Measurements from ENCODE around the gene C10orf90. TPM values are rescaled to one million over a fixed set of nuclear protein-coding genes. Genes with fewer than 3 reads are reported as not detected.

The C10orf90 gene
- polyA plus RNA-seq, 3 donors = not detected

DNA sequence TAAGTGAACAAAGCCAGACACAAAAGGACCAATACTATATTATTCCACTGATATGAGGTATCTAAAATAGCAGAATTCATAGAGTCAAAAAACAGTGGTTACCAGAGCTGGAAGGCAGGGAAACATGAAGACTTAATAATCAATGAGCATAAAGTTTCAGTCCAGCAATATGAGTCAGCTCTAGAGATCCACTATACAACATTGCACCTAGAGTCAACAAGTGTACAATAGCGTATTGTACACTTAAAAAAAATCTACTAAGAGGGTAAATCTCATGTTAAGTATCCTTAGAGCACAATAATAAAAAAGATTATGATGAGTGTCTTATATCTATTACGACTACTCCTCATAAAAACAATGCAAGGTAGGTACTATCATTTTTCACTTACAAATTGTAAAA lies 36.1 kb downstream of the C10orf90 start:
- Histone ChIP-seq H3K9me3 (replicated peaks in 1 of 2; ENCODE audit: control insufficient read depth in 1 of 2, insufficient read depth in 1 of 2, low read length in 2 of 2) (peaks cover 0 to 2% of the 10 kb centered on the region in 2 donors), H3K4me2 (replicated peaks; ENCODE audit: extremely low read depth, low read length, poor library complexity, severe bottlenecking) (no peak overlapping the region), H4K20me1 (ENCODE audit: insufficient read depth, low read length) (no peaks in the 10 kb centered on the region), H3K4me3 (replicated peaks in 1 of 3; ENCODE audit: low read depth in 2 of 3, low read length in 3 of 3) (no peak overlapping the region), H3K79me2 (ENCODE audit: insufficient read depth, low read length) (no peaks in the 10 kb centered on the region), H2AFZ (ENCODE audit: insufficient read depth, low read depth, low read length, poor library complexity, severe bottlenecking) (no peak overlapping the region), H3K27me3 (ENCODE audit: control insufficient read depth in 2 of 2, insufficient read depth in 2 of 2, low read length in 2 of 2) (no peaks in the 10 kb centered on the region), H3K4me1 (ENCODE audit: control insufficient read depth in 1 of 2, insufficient read depth in 2 of 2, low read length in 2 of 2) (no peaks in the 10 kb centered on the region), H3K27ac (ENCODE audit: low read depth in 1 of 2, low read length in 2 of 2) (no peak overlapping the region), H3K36me3 (replicated peaks in 1 of 2; ENCODE audit: control insufficient read depth in 1 of 2, insufficient read depth in 2 of 2, low read length in 2 of 2) (no peaks in the 10 kb centered on the region), H3K9ac (ENCODE audit: insufficient read depth, low read length, poor library complexity, severe bottlenecking) (no peak overlapping the region)
- DNase-seq = no peak
- intact Hi-C loops (cut with micrococcal nuclease) = no loop called here
- Mint-ChIP-seq H3K4me3 (no peak overlapping the region), H3K4me1 (no peaks in the 10 kb centered on the region), H3K9me3 (peaks cover 0 to 10% (median 2%) of the 10 kb centered on the region in 7 donors), H3K36me3 (no peaks in the 10 kb centered on the region), H3K27ac (no peak overlapping the region), H3K27me3 (ENCODE audit: low read depth in 3 of 3) (peaks cover 0 to 8% (median 2%) of the 10 kb centered on the region in 3 donors)
- WGBS (ENCODE audit: insufficient coverage) = no CpG with 5 or more reads among the region's 2 CpGs
- TF ChIP-seq, protein P1, sequence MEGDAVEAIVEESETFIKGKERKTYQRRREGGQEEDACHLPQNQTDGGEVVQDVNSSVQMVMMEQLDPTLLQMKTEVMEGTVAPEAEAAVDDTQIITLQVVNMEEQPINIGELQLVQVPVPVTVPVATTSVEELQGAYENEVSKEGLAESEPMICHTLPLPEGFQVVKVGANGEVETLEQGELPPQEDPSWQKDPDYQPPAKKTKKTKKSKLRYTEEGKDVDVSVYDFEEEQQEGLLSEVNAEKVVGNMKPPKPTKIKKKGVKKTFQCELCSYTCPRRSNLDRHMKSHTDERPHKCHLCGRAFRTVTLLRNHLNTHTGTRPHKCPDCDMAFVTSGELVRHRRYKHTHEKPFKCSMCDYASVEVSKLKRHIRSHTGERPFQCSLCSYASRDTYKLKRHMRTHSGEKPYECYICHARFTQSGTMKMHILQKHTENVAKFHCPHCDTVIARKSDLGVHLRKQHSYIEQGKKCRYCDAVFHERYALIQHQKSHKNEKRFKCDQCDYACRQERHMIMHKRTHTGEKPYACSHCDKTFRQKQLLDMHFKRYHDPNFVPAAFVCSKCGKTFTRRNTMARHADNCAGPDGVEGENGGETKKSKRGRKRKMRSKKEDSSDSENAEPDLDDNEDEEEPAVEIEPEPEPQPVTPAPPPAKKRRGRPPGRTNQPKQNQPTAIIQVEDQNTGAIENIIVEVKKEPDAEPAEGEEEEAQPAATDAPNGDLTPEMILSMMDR (IDR thresholded peaks at IDR 0.05) = no peak

DNA sequence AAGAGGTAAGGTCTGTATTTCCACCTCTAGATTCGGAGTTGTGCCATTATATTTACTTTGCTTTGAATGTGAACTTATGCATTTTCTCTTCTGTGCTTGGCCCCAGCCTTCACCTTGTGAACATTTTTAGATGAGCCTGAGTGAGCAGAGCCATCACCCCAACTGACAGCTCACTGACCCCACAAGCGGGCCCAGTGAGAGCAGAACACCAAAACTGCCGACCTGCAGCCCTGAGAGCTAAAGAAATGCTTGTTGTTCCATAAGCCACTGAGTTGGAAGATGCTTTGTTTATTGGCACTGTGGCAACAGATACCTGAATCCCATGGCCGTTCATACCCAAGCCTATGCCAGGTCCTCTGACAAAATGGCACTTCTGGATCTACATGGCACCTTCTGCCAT lies 37.8 kb downstream of the C10orf90 start:
- no CpG with 5 or more reads among the region's 4 CpGs for WGBS (ENCODE audit: insufficient coverage)
- Histone ChIP-seq H3K9me3 (replicated peaks in 1 of 2; ENCODE audit: control insufficient read depth in 1 of 2, insufficient read depth in 1 of 2, low read length in 2 of 2) (no peaks in the 10 kb centered on the region), H2AFZ (ENCODE audit: insufficient read depth, low read depth, low read length, poor library complexity, severe bottlenecking) (no peak overlapping the region), H3K9ac (ENCODE audit: insufficient read depth, low read length, poor library complexity, severe bottlenecking) (no peak overlapping the region), H3K27ac (ENCODE audit: low read depth in 1 of 2, low read length in 2 of 2) (no peak overlapping the region), H3K4me3 (replicated peaks in 1 of 3; ENCODE audit: low read depth in 2 of 3, low read length in 3 of 3) (no peak overlapping the region), H4K20me1 (ENCODE audit: insufficient read depth, low read length) (no peaks in the 10 kb centered on the region), H3K36me3 (replicated peaks in 1 of 2; ENCODE audit: control insufficient read depth in 1 of 2, insufficient read depth in 2 of 2, low read length in 2 of 2) (no peaks in the 10 kb centered on the region), H3K79me2 (ENCODE audit: insufficient read depth, low read length) (no peaks in the 10 kb centered on the region), H3K4me1 (ENCODE audit: control insufficient read depth in 1 of 2, insufficient read depth in 2 of 2, low read length in 2 of 2) (no peaks in the 10 kb centered on the region), H3K27me3 (ENCODE audit: control insufficient read depth in 2 of 2, insufficient read depth in 2 of 2, low read length in 2 of 2) (no peaks in the 10 kb centered on the region), H3K4me2 (replicated peaks; ENCODE audit: extremely low read depth, low read length, poor library complexity, severe bottlenecking) (no peak overlapping the region)
- TF ChIP-seq, protein P1 (IDR thresholded peaks at IDR 0.05) = no peak
- Mint-ChIP-seq H3K27ac (no peak overlapping the region), H3K27me3 (ENCODE audit: low read depth in 3 of 3) (peaks cover 2 to 4% (median 3%) of the 10 kb centered on the region in 3 donors), H3K4me3 (no peak overlapping the region), H3K9me3 (peaks cover 0 to 7% (median 1%) of the 10 kb centered on the region in 7 donors), H3K4me1 (no peaks in the 10 kb centered on the region), H3K36me3 (no peaks in the 10 kb centered on the region)
- DNase-seq = no peak
- intact Hi-C loops (cut with micrococcal nuclease) = no loop called here
